Fibroblast of lung (primary cell): ENCODE measurements around the gene ESPNL.

Experiments
- CTCF ChIP-seq, 2 donors: IDR thresholded peaks in 1 of 2; conservative IDR thresholded peaks in 1 of 2; 1 replicate in 1 of 2; 2 replicates in 1 of 2; pipeline ENCODE4 v1.5.1; 2011 to 2012; ENCODE audit warnings: low read length in 2 of 2, control low read depth in 1 of 2, inconsistent platforms in 1 of 2, low read depth in 1 of 2, mild to moderate bottlenecking in 1 of 2
- EZH2 ChIP-seq: IDR thresholded peaks from 2 replicates; pipeline ENCODE4 v1.5.1; 2012; ENCODE audit warnings: low read length, control low read depth, mild to moderate bottlenecking; ENCODE audit errors: missing control alignments

- TF ChIP-seq CTCF (conservative IDR thresholded peaks at IDR 0.05 in 1 of 2, IDR thresholded peaks at IDR 0.05 in 1 of 2; ENCODE audit: low read depth in 1 of 2, low read length in 2 of 2) (no peak), EZH2 (no peak)
These were observed 21.6 kb downstream of the ESPNL start for GRCh38 chr2:238121511-238122286.
